ENCODE data around the gene CSNK1A1L.

- TF ChIP-seq, protein P1, sequence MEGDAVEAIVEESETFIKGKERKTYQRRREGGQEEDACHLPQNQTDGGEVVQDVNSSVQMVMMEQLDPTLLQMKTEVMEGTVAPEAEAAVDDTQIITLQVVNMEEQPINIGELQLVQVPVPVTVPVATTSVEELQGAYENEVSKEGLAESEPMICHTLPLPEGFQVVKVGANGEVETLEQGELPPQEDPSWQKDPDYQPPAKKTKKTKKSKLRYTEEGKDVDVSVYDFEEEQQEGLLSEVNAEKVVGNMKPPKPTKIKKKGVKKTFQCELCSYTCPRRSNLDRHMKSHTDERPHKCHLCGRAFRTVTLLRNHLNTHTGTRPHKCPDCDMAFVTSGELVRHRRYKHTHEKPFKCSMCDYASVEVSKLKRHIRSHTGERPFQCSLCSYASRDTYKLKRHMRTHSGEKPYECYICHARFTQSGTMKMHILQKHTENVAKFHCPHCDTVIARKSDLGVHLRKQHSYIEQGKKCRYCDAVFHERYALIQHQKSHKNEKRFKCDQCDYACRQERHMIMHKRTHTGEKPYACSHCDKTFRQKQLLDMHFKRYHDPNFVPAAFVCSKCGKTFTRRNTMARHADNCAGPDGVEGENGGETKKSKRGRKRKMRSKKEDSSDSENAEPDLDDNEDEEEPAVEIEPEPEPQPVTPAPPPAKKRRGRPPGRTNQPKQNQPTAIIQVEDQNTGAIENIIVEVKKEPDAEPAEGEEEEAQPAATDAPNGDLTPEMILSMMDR (conservative IDR thresholded peaks at IDR 0.05; ENCODE audit: low read length) = no peak
- TF ChIP-seq EZH2phosphoT487 (IDR thresholded peaks at IDR 0.05; ENCODE audit: borderline replicate concordance) = no peak
Measured at GRCh38 chr13:37132211-37132610, 26.7 kb upstream of the CSNK1A1L start.
